HepG2 (cell line): ENCODE measurements around the gene ZCCHC24. TPM values are rescaled to one million over a fixed set of nuclear protein-coding genes. Genes with fewer than 3 reads are reported as not detected.

Experiments used
- DMAP1 ChIP-seq: IDR thresholded peaks from 2 replicates; pipeline ENCODE4 v1.6.1; 2016
- KLF15 ChIP-seq: sonication (generic); formaldehyde crosslinking; IDR thresholded peaks from 2 replicates; pipeline ENCODE4 v1.8.1; 2023; ENCODE audit warnings: borderline replicate concordance, mild to moderate bottlenecking, inconsistent platforms, missing genetic modification reagents, mixed read lengths
- RFXANK ChIP-seq: IDR thresholded peaks from 2 replicates; pipeline ENCODE4 v1.6.1; 2016
- ZNF614 ChIP-seq: IDR thresholded peaks from 2 replicates; pipeline ENCODE4 v1.6.1; 2018; ENCODE audit warnings: missing biosample characterization, missing genetic modification reagents, inconsistent platforms, borderline replicate concordance
- ZNF75D ChIP-seq: sonication (generic); formaldehyde crosslinking; IDR thresholded peaks from 2 replicates; pipeline ENCODE4 v1.8.1; 2023; ENCODE audit warnings: missing genetic modification reagents, mild to moderate bottlenecking, borderline replicate concordance
- polyA plus RNA-seq, 8 experiments: library from polyadenylated mRNA; depleted of rRNA in 3 of 8; stranded (reverse) in 7 of 8; unstranded in 1 of 8; fragments of >200 nt; fragmentation: Illumina TruSeq in 4 of 8; extraction: Trizol in 4 of 8; gene quantifications; 2 replicates each; pipeline versions ENCODE4 v1.2.1 to v1.2.3, GENCODE V29; 2011 to 2016; ENCODE audit warnings: low read depth in 4 of 8, missing spikeins in 1 of 8, mixed read lengths in 1 of 8; ENCODE audit not compliant: insufficient read depth in 1 of 8
- total RNA-seq, 5 experiments: library from RNA; depleted of rRNA; stranded (reverse); fragments of >200 nt; fragmentation: Illumina TruSeq; extraction: Trizol; gene quantifications; 2 replicates each; pipeline ENCODE4 v1.2.3, GENCODE V29; 2016; ENCODE audit warnings: low read depth in 1 of 5
- TF ChIP-seq, protein P1 (sequence below): sonication (generic); formaldehyde crosslinking; IDR thresholded peaks from one replicate; pipeline ENCODE4 v1.5.1; 2020; ENCODE audit warnings: mild to moderate bottlenecking, missing genetic modification reagents; ENCODE audit errors: not compliant biosample characterization
- TF ChIP-seq, protein P2 (sequence below): sonication (generic); formaldehyde crosslinking; IDR thresholded peaks from 2 replicates; pipeline ENCODE4 v1.8.0; 2022; ENCODE audit warnings: missing genetic modification reagents, low read depth, mild to moderate bottlenecking, borderline replicate concordance
- TF ChIP-seq, protein P3 (sequence below): sonication (generic); formaldehyde crosslinking; IDR thresholded peaks from 2 replicates; pipeline ENCODE4 v1.4.0; 2020; ENCODE audit warnings: missing genetic modification reagents, borderline replicate concordance

The ZCCHC24 gene
- total and polyA plus RNA-seq, 2 of the 13 experiments (the other 11 are each of a cell fraction or from before 2014, with no cell fraction given), result 3.1 to 7.9 TPM

DNA sequence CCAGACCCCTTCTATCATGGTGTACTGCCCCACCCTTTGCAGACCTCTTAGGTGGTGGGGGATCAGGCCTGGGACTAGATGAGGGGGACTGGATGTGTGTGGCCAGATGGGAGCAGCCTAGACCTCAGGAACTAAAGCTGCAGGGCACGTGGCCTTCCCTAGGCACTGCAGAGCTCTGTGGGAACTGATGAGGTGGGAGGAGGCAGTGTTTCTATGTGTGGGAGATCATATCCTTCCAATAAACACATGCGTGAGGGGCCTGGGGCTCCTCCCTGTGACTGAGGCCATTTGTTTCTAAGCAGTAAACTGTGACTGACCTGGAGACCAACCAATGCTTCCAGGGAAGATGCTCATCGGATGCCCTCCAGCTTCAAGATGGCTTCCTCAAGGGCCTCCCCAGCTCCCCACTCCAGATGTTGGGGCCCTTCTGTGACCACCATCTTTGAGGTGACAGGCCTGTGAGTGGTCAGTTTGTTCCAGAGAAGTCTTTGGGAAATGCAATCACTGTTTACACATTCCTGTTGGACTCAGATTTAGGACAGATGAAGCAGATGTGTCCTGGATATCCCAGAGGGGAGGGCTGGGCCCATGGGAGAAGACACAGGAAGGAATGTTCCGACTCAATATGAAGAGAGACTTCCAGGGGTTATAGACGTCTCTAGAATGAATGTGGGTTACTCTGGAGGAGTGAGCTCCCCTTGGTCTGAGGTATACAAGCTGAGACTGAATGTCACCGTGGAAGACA is 23.6 kb upstream of the ZCCHC24 start (continued):
- no peak for TF ChIP-seq ZNF614 (CRISPR knock-in tag)
- TF ChIP-seq ZNF75D (CRISPR knock-in tag), result no peak
- TF ChIP-seq, protein P1, sequence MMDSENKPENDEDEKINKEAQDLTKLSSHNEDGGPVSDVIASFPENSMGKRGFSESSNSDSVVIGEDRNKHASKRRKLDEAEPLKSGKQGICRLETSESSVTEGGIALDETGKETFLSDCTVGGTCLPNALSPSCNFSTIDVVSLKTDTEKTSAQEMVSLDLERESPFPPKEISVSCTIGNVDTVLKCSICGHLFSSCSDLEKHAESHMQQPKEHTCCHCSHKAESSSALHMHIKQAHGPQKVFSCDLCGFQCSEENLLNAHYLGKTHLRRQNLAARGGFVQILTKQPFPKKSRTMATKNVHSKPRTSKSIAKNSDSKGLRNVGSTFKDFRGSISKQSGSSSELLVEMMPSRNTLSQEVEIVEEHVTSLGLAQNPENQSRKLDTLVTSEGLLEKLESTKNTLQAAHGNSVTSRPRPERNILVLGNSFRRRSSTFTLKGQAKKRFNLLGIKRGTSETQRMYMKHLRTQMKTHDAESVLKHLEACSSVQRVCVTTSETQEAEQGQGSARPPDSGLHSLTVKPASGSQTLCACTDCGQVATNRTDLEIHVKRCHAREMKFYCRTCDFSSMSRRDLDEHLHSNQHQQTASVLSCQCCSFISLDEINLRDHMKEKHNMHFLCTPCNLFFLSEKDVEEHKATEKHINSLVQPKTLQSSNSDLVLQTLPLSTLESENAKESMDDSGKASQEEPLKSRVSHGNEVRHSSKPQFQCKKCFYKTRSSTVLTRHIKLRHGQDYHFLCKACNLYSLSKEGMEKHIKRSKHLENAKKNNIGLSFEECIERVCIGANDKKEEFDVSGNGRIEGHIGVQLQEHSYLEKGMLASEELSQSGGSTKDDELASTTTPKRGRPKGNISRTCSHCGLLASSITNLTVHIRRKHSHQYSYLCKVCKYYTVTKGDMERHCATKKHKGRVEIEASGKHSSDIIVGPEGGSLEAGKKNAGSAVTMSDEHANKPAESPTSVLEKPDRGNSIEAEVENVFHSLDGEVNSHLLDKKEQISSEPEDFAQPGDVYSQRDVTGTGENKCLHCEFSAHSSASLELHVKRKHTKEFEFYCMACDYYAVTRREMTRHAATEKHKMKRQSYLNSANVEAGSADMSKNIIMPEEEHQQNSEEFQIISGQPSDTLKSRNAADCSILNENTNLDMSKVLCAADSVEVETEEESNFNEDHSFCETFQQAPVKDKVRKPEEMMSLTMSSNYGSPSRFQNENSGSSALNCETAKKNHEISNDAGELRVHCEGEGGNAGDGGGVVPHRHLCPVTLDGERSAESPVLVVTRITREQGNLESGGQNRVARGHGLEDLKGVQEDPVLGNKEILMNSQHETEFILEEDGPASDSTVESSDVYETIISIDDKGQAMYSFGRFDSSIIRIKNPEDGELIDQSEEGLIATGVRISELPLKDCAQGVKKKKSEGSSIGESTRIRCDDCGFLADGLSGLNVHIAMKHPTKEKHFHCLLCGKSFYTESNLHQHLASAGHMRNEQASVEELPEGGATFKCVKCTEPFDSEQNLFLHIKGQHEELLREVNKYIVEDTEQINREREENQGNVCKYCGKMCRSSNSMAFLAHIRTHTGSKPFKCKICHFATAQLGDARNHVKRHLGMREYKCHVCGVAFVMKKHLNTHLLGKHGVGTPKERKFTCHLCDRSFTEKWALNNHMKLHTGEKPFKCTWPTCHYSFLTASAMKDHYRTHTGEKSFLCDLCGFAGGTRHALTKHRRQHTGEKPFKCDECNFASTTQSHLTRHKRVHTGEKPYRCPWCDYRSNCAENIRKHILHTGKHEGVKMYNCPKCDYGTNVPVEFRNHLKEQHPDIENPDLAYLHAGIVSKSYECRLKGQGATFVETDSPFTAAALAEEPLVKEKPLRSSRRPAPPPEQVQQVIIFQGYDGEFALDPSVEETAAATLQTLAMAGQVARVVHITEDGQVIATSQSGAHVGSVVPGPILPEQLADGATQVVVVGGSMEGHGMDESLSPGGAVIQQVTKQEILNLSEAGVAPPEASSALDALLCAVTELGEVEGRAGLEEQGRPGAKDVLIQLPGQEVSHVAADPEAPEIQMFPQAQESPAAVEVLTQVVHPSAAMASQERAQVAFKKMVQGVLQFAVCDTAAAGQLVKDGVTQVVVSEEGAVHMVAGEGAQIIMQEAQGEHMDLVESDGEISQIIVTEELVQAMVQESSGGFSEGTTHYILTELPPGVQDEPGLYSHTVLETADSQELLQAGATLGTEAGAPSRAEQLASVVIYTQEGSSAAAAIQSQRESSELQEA (CRISPR knock-in tag), result no peak
- TF ChIP-seq DMAP1, result no peak
- TF ChIP-seq, protein P2, sequence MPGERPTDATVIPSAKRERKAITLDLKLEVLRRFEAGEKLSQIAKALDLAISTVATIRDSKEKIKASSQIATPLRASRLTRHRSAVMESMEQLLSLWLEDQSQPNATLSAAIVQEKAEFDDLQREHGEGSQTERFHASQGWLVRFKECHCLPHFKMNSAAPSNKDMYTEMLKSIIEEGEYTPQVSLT (CRISPR knock-in tag), result no peak
- TF ChIP-seq, protein P3, sequence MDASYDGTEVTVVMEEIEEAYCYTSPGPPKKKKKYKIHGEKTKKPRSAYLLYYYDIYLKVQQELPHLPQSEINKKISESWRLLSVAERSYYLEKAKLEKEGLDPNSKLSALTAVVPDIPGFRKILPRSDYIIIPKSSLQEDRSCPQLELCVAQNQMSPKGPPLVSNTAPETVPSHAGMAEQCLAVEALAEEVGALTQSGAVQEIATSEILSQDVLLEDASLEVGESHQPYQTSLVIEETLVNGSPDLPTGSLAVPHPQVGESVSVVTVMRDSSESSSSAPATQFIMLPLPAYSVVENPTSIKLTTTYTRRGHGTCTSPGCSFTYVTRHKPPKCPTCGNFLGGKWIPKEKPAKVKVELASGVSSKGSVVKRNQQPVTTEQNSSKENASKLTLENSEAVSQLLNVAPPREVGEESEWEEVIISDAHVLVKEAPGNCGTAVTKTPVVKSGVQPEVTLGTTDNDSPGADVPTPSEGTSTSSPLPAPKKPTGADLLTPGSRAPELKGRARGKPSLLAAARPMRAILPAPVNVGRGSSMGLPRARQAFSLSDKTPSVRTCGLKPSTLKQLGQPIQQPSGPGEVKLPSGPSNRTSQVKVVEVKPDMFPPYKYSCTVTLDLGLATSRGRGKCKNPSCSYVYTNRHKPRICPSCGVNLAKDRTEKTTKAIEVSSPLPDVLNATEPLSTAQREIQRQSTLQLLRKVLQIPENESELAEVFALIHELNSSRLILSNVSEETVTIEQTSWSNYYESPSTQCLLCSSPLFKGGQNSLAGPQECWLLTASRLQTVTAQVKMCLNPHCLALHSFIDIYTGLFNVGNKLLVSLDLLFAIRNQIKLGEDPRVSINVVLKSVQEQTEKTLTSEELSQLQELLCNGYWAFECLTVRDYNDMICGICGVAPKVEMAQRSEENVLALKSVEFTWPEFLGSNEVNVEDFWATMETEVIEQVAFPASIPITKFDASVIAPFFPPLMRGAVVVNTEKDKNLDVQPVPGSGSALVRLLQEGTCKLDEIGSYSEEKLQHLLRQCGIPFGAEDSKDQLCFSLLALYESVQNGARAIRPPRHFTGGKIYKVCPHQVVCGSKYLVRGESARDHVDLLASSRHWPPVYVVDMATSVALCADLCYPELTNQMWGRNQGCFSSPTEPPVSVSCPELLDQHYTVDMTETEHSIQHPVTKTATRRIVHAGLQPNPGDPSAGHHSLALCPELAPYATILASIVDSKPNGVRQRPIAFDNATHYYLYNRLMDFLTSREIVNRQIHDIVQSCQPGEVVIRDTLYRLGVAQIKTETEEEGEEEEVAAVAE (CRISPR knock-in tag), result no peak
- no peak for TF ChIP-seq KLF15
- TF ChIP-seq RFXANK, result no peak
- TF ChIP-seq, all 625 proteins: peak for 0
